ENCODE results near the gene SELENOT.

SELENOT gene

DNA sequence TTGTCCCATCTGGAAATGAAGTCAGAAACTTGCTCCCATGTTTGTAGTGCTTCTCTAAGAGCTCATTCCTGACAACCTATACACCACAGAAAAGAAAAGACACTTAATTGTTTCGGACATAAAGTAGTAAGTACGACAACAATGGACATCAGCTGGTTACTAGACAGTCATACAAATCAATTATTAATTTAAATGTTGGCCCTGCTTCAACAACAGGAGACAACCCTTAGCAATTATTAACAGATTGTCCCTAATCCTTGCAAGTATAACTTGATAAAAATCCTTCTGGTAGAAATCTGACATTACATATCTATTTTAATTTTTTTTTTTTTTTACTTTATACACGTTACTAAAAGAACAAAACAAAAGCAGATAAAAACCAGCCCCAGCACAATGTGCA is 70.8 kb downstream of the SELENOT start:
- DNase-seq: no peak

DNA sequence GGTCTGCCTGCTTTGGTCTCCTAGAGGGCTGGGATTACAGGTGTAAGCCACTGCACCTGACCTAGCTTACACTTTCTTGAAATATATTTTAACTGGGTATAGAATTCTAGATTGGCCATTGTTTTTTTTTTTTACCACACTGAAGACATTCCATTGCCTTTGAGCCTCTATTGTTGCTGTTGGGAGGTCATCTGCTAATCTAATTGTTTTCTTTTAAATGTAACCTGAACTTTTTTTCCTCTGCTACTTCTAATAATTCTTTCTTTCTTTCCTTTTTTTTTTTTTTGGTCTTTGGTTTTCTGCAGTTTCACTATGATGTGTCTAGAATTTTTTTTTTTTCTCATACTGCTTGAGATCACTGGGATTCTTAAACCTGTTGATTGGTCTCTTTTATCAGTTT is 72.5 kb downstream of the SELENOT start:
- DNase-seq: no peak
